Endodermal cell (in vitro differentiated cells): ENCODE measurements around the gene NTRK3. TPM values are rescaled to one million over a fixed set of nuclear protein-coding genes. Genes with fewer than 3 reads are reported as not detected.

Experiments
- DNase-seq: peaks from one replicate; pipeline ENCODE4 v3.0.0-alpha.2; 2017
- H3K27ac ChIP-seq: 2 replicates; pipeline ENCODE4 v1.5.1; 2013; ENCODE audit warnings: mild to moderate bottlenecking, low read depth, low read length, moderate library complexity
- H3K27me3 ChIP-seq: 2 replicates; pipeline ENCODE4 v1.6.1; 2013; ENCODE audit warnings: mild to moderate bottlenecking, low read length, moderate library complexity; ENCODE audit not compliant: insufficient read depth, control insufficient read depth, poor library complexity, severe bottlenecking
- H3K36me3 ChIP-seq: 2 replicates; pipeline ENCODE4 v1.7.0; 2013; ENCODE audit warnings: mild to moderate bottlenecking, low read length, moderate library complexity; ENCODE audit not compliant: control insufficient read depth, insufficient read depth
- H3K4me1 ChIP-seq: one replicate; pipeline ENCODE4 v1.7.0; 2013; ENCODE audit warnings: low read length; ENCODE audit not compliant: control insufficient read depth, insufficient read depth
- H3K4me3 ChIP-seq: 2 replicates; pipeline ENCODE4 v1.5.1; 2013; ENCODE audit warnings: mild to moderate bottlenecking, low read length, moderate library complexity
- H3K9ac ChIP-seq: 2 replicates; pipeline ENCODE4 v1.6.1; 2013; ENCODE audit warnings: mild to moderate bottlenecking, low read length, moderate library complexity; ENCODE audit not compliant: poor library complexity, severe bottlenecking; ENCODE audit errors: extremely low read depth
- H3K9me3 ChIP-seq: 2 replicates; pipeline ENCODE4 v1.6.1; 2013; ENCODE audit warnings: mild to moderate bottlenecking, low read length, moderate library complexity; ENCODE audit not compliant: control insufficient read depth
- H3K27ac Mint-ChIP-seq: 2 replicates; pipeline ENCODE4 v1.8.0; 2020; ENCODE audit warnings: mixed read lengths
- H3K27me3 Mint-ChIP-seq: 2 replicates; pipeline ENCODE4 v1.8.0; 2021; ENCODE audit warnings: mild to moderate bottlenecking, mixed read lengths; ENCODE audit not compliant: insufficient read depth
- H3K36me3 Mint-ChIP-seq: 2 replicates; pipeline ENCODE4 v1.8.0; 2020; ENCODE audit warnings: low read depth, mixed read lengths
- H3K4me1 Mint-ChIP-seq: 2 replicates; pipeline ENCODE4 v1.8.0; 2020; ENCODE audit warnings: mixed read lengths
- H3K4me3 Mint-ChIP-seq: 2 replicates; pipeline ENCODE4 v1.8.0; 2020; ENCODE audit warnings: mild to moderate bottlenecking, moderate library complexity, mixed read lengths
- H3K9me3 Mint-ChIP-seq: 2 replicates; pipeline ENCODE4 v1.8.0; 2020; ENCODE audit warnings: mild to moderate bottlenecking, mixed read lengths
- WGBS, 2 experiments: methylation state at CpG; one replicate each; pipeline versions ENCODE4 v1.1.5 to v1.1.7; 2013; ENCODE audit warnings: missing lambda C conversion rate in 2 of 2, mixed read lengths in 1 of 2; ENCODE audit not compliant: insufficient coverage in 1 of 2, insufficient read length in 1 of 2; 5-methylcytosine and 5-hydroxymethylcytosine counted together
- total RNA-seq, 2 donors: library from RNA; stranded (reverse); fragmentation: NEBNext Ultra II Directional in 1 of 2; extraction: Animal tissue kit (Norgen Biotek cat#: 25700) in 1 of 2; gene quantifications; 2 replicates in 1 of 2; 3 replicates in 1 of 2; pipeline ENCODE4 v1.2.1, GENCODE V29; 2021
- TF ChIP-seq, protein P1 (sequence below): fragments of 200-600 bp; sonication (generic); conservative IDR thresholded peaks from 2 replicates; pipeline ENCODE4 v1.5.0; 2021; ENCODE audit warnings: antibody characterized with exemption, mild to moderate bottlenecking

NTRK3 gene
- total RNA-seq, 2 donors from 2014 or later, result 0.11 to 0.86 TPM

DNA sequence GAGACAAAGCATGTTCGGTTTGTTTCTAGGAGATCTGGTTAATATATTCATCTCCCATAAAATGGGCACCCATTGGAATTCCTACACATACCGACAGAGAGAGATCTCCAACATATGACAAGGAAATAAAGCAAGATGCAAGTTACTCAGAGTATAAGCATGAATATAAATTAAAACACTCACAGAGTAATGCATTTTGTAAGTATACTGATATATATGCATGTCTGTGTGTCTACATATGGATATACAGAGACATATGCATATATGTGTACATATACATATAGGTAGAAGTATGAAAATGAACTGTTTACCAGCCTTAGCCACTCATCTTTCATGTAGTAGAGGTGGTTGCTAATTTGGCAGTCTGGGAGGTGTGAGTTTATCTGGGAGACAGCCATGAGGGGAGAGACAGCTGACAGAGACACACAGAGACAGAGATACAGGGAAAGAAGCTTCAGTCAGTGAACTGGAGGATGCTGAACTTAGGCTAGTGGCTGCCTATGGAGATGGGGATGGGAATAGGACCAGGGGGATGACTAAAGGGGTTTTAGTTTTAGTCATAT lies 134.5 kb downstream of the NTRK3 start:
- no peak for DNase-seq
- peaks cover 14% of the 10 kb centered on the region for H3K4me1 Mint-ChIP-seq

DNA sequence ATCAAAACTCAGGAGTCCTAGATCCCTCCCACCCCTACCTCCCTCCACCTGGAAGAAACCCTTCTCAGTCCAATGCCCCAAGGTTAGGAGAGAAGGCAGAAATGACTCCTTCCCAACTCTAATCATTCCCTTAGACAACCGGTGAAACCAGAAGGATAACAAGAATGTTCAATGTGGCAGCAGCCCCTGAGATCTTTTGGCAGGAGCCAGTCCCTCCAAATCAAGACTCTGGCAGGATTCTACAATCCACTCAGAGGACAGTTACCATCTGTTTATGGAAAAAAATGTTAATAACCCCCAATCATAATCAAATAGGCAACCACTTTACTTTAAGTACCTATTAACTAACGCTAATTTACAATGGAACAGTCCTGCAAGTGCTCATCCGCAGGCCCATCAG lies 136.5 kb downstream of the NTRK3 start:
- no peak for DNase-seq
- Mint-ChIP-seq H3K9me3 (no peaks in the 10 kb centered on the region), H3K27ac (no peak overlapping the region), H3K4me3 (no peak overlapping the region), H3K36me3 (no peaks in the 10 kb centered on the region), H3K4me1 (peaks cover 20% of the 10 kb centered on the region), H3K27me3 (peaks cover 61% of the 10 kb centered on the region)
- Histone ChIP-seq H3K27me3 (peaks cover 9% of the 10 kb centered on the region), H3K27ac (no peak overlapping the region), H3K36me3 (no peaks in the 10 kb centered on the region), H3K9me3 (no peaks in the 10 kb centered on the region), H3K4me3 (no peak overlapping the region), H3K9ac (no peak overlapping the region), H3K4me1 (peaks cover 8% of the 10 kb centered on the region)
- WGBS, 2 experiments, result 93 to 100% methylated on average over 2 to 3 of the region's 3 CpGs
- TF ChIP-seq, protein P1, sequence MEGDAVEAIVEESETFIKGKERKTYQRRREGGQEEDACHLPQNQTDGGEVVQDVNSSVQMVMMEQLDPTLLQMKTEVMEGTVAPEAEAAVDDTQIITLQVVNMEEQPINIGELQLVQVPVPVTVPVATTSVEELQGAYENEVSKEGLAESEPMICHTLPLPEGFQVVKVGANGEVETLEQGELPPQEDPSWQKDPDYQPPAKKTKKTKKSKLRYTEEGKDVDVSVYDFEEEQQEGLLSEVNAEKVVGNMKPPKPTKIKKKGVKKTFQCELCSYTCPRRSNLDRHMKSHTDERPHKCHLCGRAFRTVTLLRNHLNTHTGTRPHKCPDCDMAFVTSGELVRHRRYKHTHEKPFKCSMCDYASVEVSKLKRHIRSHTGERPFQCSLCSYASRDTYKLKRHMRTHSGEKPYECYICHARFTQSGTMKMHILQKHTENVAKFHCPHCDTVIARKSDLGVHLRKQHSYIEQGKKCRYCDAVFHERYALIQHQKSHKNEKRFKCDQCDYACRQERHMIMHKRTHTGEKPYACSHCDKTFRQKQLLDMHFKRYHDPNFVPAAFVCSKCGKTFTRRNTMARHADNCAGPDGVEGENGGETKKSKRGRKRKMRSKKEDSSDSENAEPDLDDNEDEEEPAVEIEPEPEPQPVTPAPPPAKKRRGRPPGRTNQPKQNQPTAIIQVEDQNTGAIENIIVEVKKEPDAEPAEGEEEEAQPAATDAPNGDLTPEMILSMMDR, result no peak

More for the DNA sequence above, 134.5 kb downstream of the NTRK3 start:
- H3K9me3 Mint-ChIP-seq, result no peaks in the 10 kb centered on the region
- 100% methylated on average over 2 of the region's 2 CpGs; no CpG with 5 or more reads in 1 of the 2 experiments for WGBS, 2 experiments
- H3K27ac ChIP-seq, result no peak overlapping the region
- H3K27me3 ChIP-seq, result peaks cover 24% of the 10 kb centered on the region
- no peak overlapping the region for H3K27ac Mint-ChIP-seq
- no peak overlapping the region for H3K4me3 ChIP-seq
- H3K27me3 Mint-ChIP-seq, result peaks cover 81% of the 10 kb centered on the region
- H3K9me3 ChIP-seq, result no peaks in the 10 kb centered on the region
- TF ChIP-seq, protein P1, result no peak
- H3K36me3 Mint-ChIP-seq, result no peaks in the 10 kb centered on the region
- peaks cover 13% of the 10 kb centered on the region for H3K4me1 ChIP-seq
- H3K4me3 Mint-ChIP-seq, result no peak overlapping the region
- no peaks in the 10 kb centered on the region for H3K36me3 ChIP-seq
- no peak overlapping the region for H3K9ac ChIP-seq

DNA sequence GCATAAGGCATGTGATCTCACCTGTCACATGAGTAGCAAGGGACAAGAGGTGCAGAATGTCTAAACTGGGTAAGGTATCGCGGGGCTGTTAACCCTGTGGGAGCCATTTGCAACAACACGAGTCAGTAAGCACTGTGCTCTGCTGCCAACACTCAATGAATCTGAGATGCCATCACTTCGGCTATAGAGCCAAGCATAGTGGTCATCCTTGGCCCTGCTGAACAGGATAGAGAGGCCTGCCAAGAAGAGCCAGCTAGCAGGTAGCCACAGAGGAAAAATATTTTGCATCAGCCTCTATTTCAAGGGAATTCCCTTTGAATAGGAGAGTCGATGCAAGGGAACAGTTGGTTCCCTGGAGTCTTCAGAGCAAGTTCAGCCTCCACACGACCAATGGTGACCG lies 137.8 kb downstream of the NTRK3 start:
- Histone ChIP-seq H3K4me1 (no peaks in the 10 kb centered on the region), H3K27ac (no peak overlapping the region), H3K4me3 (no peak overlapping the region), H3K27me3 (peaks cover 9% of the 10 kb centered on the region), H3K9ac (no peak overlapping the region), H3K36me3 (no peaks in the 10 kb centered on the region), H3K9me3 (no peaks in the 10 kb centered on the region)
- H3K27ac Mint-ChIP-seq, result no peak overlapping the region
- WGBS, 2 experiments, result 89 to 99% methylated on average over 7 of the region's 7 CpGs
- H3K36me3 Mint-ChIP-seq, result no peaks in the 10 kb centered on the region
- no peak overlapping the region for H3K4me3 Mint-ChIP-seq
- peaks cover 49% of the 10 kb centered on the region for H3K27me3 Mint-ChIP-seq
- DNase-seq, result no peak
- peaks cover 8% of the 10 kb centered on the region for H3K4me1 Mint-ChIP-seq
- no peaks in the 10 kb centered on the region for H3K9me3 Mint-ChIP-seq
- TF ChIP-seq, protein P1, result no peak
